PC-9 (cell line): ENCODE results near the gene SAMD5. TPM values are rescaled to one million over a fixed set of nuclear protein-coding genes. Genes with fewer than 3 reads are reported as not detected.

Source experiments
- BruUV-seq: library from RNA; stranded (reverse); fragments of 400-500 nt; replicated peaks from 2 replicates; lab custom pipeline; 2021; lab: Mats Ljungman, UMichigan
- CTCF ChIA-PET: fragments of 300-600 bp; sonication (Branson Sonifier 250); formaldehyde crosslinking; loops from one replicate; lab custom pipeline; 2022; ENCODE audit warnings: antibody characterized with exemption; lab: Charles Lee
- POLR2A ChIA-PET: fragments of 300-600 bp; sonication (Branson Sonifier 250); formaldehyde crosslinking; loops from one replicate; lab custom pipeline; 2022; ENCODE audit warnings: antibody characterized with exemption; ENCODE audit not compliant: unreplicated experiment; lab: Charles Lee
- DNase-seq, 2 experiments: peaks; one replicate each; pipeline versions ENCODE4 v3.0.0 to v3.0.0-alpha.2; 2015 to 2022; ENCODE audit warnings: mixed read lengths in 1 of 2
- H2AFZ ChIP-seq: fragments of 200-600 bp; sonication (generic); 2 replicates; pipeline ENCODE4 v1.8.1; 2017; ENCODE audit warnings: antibody characterized with exemption
- H3F3A ChIP-seq: fragments of 200-600 bp; sonication (generic); 2 replicates; pipeline ENCODE4 v1.8.1; 2017; ENCODE audit warnings: antibody characterized with exemption, mild to moderate bottlenecking, low read depth; ENCODE audit not compliant: insufficient read depth
- H3K27ac ChIP-seq: fragments of 200-600 bp; sonication (generic); 2 replicates; pipeline ENCODE4 v1.6.1; 2016; ENCODE audit warnings: mixed run types
- H3K27me3 ChIP-seq: fragments of 200-600 bp; sonication (generic); 2 replicates; pipeline ENCODE4 v1.6.1; 2016; ENCODE audit warnings: low read depth, mixed run types; ENCODE audit not compliant: insufficient read depth
- H3K36me3 ChIP-seq: fragments of 200-600 bp; sonication (generic); 2 replicates; pipeline ENCODE4 v1.6.1; 2016; ENCODE audit warnings: low read depth, mixed run types
- H3K4me1 ChIP-seq: fragments of 200-600 bp; sonication (generic); replicated peaks from 2 replicates; pipeline ENCODE4 v1.6.1; 2016; ENCODE audit warnings: mixed run types; ENCODE audit not compliant: insufficient read depth
- H3K4me2 ChIP-seq: fragments of 200-600 bp; sonication (generic); 2 replicates; pipeline ENCODE4 v1.6.1; 2017; ENCODE audit warnings: mixed run types
- H3K4me3 ChIP-seq: fragments of 200-600 bp; sonication (generic); 2 replicates; pipeline ENCODE4 v1.6.1; 2016; ENCODE audit warnings: mixed run types
- H3K79me2 ChIP-seq: fragments of 200-600 bp; sonication (generic); 2 replicates; pipeline ENCODE4 v1.6.1; 2017; ENCODE audit warnings: low read depth, mixed run types
- H3K9me2 ChIP-seq: fragments of 200-600 bp; sonication (generic); 2 replicates; pipeline ENCODE4 v1.8.1; 2017; ENCODE audit warnings: mild to moderate bottlenecking; ENCODE audit not compliant: insufficient read depth
- H3K9me3 ChIP-seq: fragments of 200-600 bp; sonication (generic); 2 replicates; pipeline ENCODE4 v1.8.1; 2016; ENCODE audit warnings: low read depth; ENCODE audit not compliant: insufficient read depth
- H4K20me1 ChIP-seq: fragments of 200-600 bp; sonication (generic); 2 replicates; pipeline ENCODE4 v1.8.1; 2017; ENCODE audit not compliant: insufficient read depth
- CTCF ChIP-seq: fragments of 200-600 bp; sonication (generic); conservative IDR thresholded peaks from 2 replicates; pipeline ENCODE4 v1.6.1; 2017; ENCODE audit warnings: mixed run types, antibody characterized with exemption, mild to moderate bottlenecking, moderate library complexity
- EZH2 ChIP-seq: fragments of 200-600 bp; sonication (generic); IDR thresholded peaks from 2 replicates; pipeline ENCODE4 v1.8.0; 2017; ENCODE audit warnings: antibody characterized with exemption, low read depth
- intact Hi-C: fragments of 100-400 bp; cut with micrococcal nuclease; formaldehyde crosslinking; loops from one replicate; pipeline ENCODE4 v1.10.0; 2022; ENCODE audit not compliant: unreplicated experiment
- total RNA-seq: library from RNA; stranded (reverse); gene quantifications from 2 replicates; pipeline ENCODE4 v1.2.3, GENCODE V29; 2021

SAMD5 gene
- total RNA-seq, 1 experiment from 2014 or later = 1.2 TPM

DNA sequence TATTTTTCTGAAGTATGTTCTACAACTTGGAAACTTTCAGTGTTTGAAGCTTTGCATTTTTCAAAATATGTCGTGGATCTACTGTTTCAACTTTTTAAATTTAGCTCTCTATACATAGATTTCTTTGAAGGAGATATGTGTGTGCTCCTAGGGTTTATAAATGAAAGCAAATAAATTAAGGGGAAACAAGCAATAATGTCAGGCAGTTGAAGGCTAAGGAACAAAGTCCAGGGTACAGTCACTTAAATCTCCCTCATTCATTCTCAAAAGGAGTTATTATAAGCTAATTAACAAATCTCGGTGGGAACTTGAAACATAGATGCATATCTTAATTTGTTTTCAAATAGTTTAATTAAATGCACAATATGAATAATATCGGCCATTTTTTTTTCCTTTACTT lies 79.4 kb downstream of the SAMD5 start:
- Histone ChIP-seq H3K36me3 (no peaks in the 10 kb centered on the region), H3K4me3 (no peak overlapping the region), H3K27ac (no peak overlapping the region), H4K20me1 (no peaks in the 10 kb centered on the region), H3K9me3 (no peaks in the 10 kb centered on the region), H3K4me2 (no peak overlapping the region), H2AFZ (no peak overlapping the region), H3K27me3 (no peaks in the 10 kb centered on the region; the same call in 1 of the 2 replicates), H3F3A (no peaks in the 10 kb centered on the region), H3K79me2 (no peaks in the 10 kb centered on the region), H3K9me2 (no peaks in the 10 kb centered on the region), H3K4me1 (no peaks in the 10 kb centered on the region)
- no TSS peak for BruUV-seq
- POLR2A ChIA-PET = no interaction called here
- no peak for DNase-seq
- CTCF ChIA-PET = interaction anchor here (0.5 kb wide), 1 partner anchor 667 kb away, joined by 3 read pairs; no protein-coding TSS in a partner anchor
- intact Hi-C loops = no loop called here
- no peak for TF ChIP-seq CTCF

DNA sequence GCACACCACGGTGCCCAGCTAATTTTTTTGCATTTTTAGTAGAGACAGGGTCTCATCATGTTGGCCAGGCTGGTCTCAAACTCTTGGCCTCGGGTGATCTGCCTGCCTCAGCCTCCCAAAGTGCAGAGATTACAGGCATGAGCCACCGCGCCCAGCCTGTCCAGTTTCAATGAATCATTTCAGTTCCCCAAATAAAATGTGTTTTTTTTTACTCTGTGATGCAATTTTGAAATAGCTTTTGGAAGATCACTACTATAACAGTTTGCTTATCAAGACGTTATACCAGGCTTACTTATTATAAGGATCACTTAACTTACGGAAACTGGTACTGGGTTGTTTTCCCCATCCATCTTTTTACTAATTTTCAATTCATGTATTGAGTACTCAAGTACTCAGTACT lies 80.0 kb downstream of the SAMD5 start:
- Histone ChIP-seq H3K4me2 (no peak overlapping the region), H3K9me2 (no peaks in the 10 kb centered on the region), H4K20me1 (no peaks in the 10 kb centered on the region), H3K79me2 (no peaks in the 10 kb centered on the region), H3K4me3 (no peak overlapping the region), H3F3A (no peaks in the 10 kb centered on the region), H3K36me3 (no peaks in the 10 kb centered on the region), H3K27ac (no peak overlapping the region), H3K27me3 (no peaks in the 10 kb centered on the region; the same call in 1 of the 2 replicates), H2AFZ (no peak overlapping the region), H3K9me3 (no peaks in the 10 kb centered on the region), H3K4me1 (no peaks in the 10 kb centered on the region)
- POLR2A ChIA-PET = no interaction called here
- intact Hi-C loops = no loop called here
- DNase-seq = no peak
- no TSS peak for BruUV-seq
- TF ChIP-seq CTCF (no peak), EZH2 (no peak)
- CTCF ChIA-PET = no interaction called here

- no peak overlapping the region for H2AFZ ChIP-seq
- no TSS peak for BruUV-seq
- intact Hi-C loops = no loop called here
- no peaks in the 10 kb centered on the region for H3K9me3 ChIP-seq
- no peaks in the 10 kb centered on the region for H4K20me1 ChIP-seq
- no peaks in the 10 kb centered on the region for H3K36me3 ChIP-seq
- CTCF ChIA-PET = no interaction called here
- DNase-seq = no peak
- H3F3A ChIP-seq = no peaks in the 10 kb centered on the region
- H3K4me3 ChIP-seq = no peak overlapping the region
- H3K27me3 ChIP-seq = no peaks in the 10 kb centered on the region; the same call in 1 of the 2 replicates
- H3K27ac ChIP-seq = no peak overlapping the region
- POLR2A ChIA-PET = no interaction called here
- H3K4me2 ChIP-seq = no peak overlapping the region
- H3K4me1 ChIP-seq = no peaks in the 10 kb centered on the region
- H3K79me2 ChIP-seq = no peaks in the 10 kb centered on the region
- no peaks in the 10 kb centered on the region for H3K9me2 ChIP-seq
- TF ChIP-seq CTCF (no peak), EZH2 (no peak)
These were observed 81.3 kb downstream of the SAMD5 start for GRCh38 chr6:147589739-147590250.
